Ammon's horn (tissue), 1 donor: ENCODE results near the gene LILRA2.
"Not testable (repeated sequence)": the region's sequence is repeated elsewhere in the genome, so short reads cannot be mapped to it uniquely, and the experiment has no call there.

Experiments
- DNase-seq: peaks from one replicate; pipeline ENCODE4 v3.0.0-alpha.2; 2016; ENCODE audit warnings: low spot score

LILRA2 gene

DNA sequence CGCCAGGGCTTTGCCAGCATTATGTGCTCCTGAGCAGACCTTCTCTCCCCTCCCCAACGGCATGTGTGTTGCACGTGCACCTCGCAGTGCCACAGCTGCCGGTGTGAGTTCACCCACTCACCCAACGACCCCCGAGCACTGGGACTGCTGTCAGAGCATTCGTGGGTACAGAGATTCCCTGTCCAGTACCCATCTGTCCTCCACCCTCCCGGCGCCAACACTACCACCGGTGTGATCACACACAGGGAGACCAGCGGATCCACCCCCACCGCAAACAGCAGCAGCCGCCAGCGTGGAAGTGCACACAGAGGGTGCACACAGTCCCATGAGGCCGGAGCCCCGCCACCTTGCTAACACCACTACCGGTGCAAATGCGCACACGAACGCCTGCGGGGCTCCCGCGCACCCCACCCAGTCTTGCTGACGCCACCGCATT is 35.8 kb downstream of the LILRA2 start:
- DNase-seq, result no peak

DNA sequence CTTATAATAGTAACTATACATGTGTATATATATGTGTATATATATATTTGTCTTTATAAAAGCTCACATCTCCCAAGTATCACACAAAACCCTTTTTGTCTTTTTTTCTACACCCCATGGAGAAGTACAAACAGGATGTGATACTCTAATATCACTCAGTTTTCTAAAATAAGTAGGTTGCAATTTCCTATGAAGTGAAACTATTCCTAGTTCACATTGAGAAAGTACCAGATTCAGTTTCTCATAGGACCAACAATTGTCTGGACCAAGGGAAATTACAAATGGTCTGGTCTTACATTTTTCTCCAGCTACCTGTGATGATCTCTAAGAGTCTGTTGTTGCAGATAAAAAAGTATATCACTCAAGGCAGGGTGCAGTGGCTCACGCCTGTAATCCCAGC is 38.8 kb downstream of the LILRA2 start:
- DNase-seq, result no peak

DNA sequence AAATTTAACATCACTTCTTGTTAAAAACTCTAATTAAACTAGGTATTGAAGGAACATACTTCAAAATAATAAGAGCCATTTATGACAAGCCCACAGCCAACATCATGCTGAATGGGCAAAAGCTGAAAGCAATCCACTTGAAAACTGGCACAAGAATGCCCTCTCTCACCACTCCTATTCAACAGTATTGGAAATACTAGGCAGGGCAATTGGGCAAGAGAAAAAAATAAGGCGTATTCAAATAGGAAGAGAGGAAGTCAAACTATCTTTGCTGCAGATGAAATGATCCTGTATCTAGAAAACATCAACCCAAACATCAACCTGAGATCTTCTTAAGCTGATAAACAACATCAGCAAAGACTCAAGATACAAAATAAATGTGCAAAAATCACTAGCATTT is 41.1 kb downstream of the LILRA2 start:
- no peak for DNase-seq

GRCh38 chr19:54616057-54616456 is 42.5 kb downstream of the LILRA2 start:
- DNase-seq, result no peak

GRCh38 chr19:54616821-54617560 is 43.4 kb downstream of the LILRA2 start:
- DNase-seq, result no peak

DNA sequence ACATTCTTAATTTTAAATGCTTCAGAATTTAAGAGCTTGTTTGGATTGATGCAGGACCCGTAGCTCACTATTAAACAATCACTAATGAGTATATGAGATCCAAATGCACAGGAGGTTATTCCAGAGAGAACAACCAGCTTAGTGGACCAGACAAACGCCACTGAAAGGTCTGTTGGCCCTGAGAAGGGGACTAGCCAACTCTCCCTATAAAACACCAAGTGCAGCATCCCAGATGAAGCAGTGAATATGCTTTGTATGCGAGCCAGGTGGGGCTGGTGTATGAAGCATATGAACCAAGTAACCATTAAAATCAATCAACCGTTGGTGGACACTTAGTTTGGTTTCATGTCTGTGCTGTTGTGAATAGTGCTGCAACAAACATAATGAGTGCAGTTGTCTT is 46.9 kb downstream of the LILRA2 start:
- DNase-seq, result no peak

GRCh38 chr19:54622431-54622830 is 48.8 kb downstream of the LILRA2 start:
- no peak for DNase-seq

- DNase-seq, result not testable (repeated sequence)
Measured at GRCh38 chr19:54624234-54624633, 50.6 kb downstream of the LILRA2 start.

DNA sequence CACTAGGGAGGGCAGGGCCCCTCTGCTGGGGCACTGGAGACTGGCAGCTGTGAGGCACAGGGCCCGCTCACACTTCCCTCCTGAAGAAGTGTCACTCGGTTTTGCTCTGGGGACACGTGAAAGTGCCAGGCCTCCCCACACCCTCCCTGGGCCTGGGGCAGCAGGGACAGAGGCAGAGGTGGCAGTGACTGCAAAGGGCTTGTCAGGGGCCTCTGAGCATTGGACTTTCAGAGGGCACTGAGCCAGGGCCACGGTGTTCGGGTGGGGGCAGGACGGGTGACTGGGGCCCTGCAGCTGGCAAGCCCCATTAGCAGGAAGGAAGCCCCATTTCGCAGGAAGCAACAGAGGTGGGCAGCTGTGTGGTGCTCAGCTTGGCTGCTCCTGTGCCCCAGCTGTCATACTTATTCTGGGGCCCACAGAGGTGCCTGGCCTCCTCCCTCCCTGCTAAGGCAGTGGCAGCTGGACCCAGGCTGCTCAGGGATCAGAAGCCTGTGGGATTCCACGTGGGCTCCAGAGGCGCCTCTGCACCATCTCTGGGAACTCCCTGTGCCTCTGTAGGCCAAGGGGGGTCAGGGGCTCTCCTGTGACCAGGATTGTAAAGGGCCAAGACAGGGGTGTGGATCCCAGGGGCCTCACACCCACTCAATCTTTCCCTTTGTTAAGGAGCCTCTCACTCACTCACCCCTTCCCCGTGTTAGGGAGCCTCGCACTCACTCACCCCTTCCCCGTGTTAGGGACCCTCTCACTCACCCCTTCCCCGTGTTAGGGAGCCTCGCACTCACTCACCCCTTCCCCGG is 51.5 kb downstream of the LILRA2 start:
- DNase-seq, result not testable (repeated sequence)

DNA sequence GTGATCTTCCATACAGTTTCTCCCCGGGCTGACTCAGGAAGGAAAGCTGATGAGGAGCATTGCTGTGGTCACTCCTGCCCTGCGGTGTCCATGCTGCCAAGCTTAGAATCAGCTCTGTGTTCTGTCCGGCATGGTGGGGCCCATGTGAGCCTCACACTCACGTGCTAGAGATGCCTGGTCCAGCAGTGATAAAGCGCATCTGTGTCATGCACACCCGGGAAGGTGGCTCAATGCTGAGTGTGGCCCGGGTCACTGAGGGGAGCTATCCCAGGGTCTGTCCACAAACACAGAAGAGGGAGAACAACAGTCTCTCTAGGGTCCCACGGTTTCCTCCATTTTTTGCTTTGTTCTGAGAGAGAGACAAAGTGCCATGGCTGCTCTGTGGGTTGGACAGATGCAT is 53.2 kb downstream of the LILRA2 start:
- DNase-seq, result no peak

GRCh38 chr19:54627912-54628311 is 54.3 kb downstream of the LILRA2 start:
- DNase-seq, result not testable (repeated sequence)

GRCh38 chr19:54630262-54630661 is 56.7 kb downstream of the LILRA2 start, which contains the start of gene LILRB1:
TSS of gene LILRB1 (plus strand) at chr19:54630484. CDS start at chr19:54631074, 590 bp downstream.
- DNase-seq, result peak; percentile 32

DNA sequence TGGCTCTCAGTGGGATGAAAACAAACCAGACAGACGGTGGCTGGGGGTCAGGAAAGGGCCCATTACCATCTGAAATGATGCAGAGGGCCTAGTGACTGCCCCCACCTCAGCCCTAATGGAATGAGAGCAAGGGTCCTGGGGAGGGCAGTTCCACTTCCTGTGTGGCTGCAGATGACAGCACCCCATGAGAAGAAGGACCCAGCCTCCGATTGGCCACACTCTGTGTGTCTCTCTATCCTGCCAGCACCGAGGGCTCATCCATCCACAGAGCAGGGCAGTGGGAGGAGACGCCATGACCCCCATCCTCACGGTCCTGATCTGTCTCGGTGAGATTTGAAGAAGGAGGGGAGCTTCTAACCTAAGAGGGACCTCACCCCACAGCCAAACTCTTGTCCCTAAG is 57.2 kb downstream of the LILRA2 start:
- DNase-seq, result peak; percentile 4

DNA sequence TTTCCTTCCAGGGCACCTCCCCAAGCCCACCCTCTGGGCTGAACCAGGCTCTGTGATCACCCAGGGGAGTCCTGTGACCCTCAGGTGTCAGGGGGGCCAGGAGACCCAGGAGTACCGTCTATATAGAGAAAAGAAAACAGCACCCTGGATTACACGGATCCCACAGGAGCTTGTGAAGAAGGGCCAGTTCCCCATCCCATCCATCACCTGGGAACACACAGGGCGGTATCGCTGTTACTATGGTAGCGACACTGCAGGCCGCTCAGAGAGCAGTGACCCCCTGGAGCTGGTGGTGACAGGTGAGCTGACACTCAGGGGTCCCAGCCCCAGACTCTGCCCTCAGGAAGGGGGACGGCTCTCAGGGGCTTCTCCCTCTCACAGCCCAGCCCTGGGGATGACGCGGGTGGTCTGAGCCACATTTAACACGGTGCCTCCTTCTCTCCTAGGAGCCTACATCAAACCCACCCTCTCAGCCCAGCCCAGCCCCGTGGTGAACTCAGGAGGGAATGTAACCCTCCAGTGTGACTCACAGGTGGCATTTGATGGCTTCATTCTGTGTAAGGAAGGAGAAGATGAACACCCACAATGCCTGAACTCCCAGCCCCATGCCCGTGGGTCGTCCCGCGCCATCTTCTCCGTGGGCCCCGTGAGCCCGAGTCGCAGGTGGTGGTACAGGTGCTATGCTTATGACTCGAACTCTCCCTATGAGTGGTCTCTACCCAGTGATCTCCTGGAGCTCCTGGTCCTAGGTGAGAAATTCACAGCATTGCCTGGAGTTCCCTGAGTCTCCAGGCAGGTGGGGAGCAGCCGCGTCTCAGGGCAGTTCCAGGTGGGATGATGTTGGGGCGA is 58.1 kb downstream of the LILRA2 start:
- not testable (repeated sequence) for DNase-seq

GRCh38 chr19:54632517-54632916 is 58.9 kb downstream of the LILRA2 start:
- DNase-seq, result not testable (repeated sequence)

GRCh38 chr19:54633401-54633800 is 59.8 kb downstream of the LILRA2 start:
- DNase-seq, result no peak

DNA sequence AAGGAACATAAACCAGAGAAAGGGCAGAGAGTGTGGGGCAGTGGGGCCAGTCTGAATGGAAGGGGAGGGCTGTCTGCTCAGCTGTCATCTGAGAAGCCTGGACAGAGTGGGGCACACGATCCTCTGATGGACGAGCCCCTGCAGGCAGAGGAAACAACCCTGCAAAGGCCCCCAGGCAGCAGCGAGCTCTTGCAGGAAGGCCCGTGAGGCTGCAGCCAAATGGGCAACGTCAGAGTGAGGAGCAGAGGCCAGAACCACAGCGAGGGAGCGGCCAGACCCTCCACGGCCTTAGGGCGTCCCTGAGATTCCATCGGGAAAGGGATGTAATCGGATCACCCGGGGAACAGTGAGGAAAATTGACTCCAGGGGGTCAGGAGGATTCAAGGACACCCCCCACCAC is 62.5 kb downstream of the LILRA2 start:
- not testable (repeated sequence) for DNase-seq

GRCh38 chr19:54638683-54639082 is 65.1 kb downstream of the LILRA2 start:
- no peak for DNase-seq
